ENCODE data around the gene GRK6.

GRCh38 chr5:177467436-177467835 lies 41.0 kb downstream of the GRK6 start:
- TF ChIP-seq EP300 (IDR thresholded peaks at IDR 0.05) (no peak), CTCF (IDR thresholded peaks at IDR 0.05) (no peak), POLR2A (IDR thresholded peaks at IDR 0.05) (no peak), POLR2AphosphoS5 (IDR thresholded peaks at IDR 0.05) (no peak)
